Esophagus muscularis mucosa (tissue), 4 donors: Measurements from ENCODE around the gene DAPK3. TPM values are rescaled to one million over a fixed set of nuclear protein-coding genes. Genes with fewer than 3 reads are reported as not detected.
"Not testable (repeated sequence)": the region's sequence is repeated elsewhere in the genome, so short reads cannot be mapped to it uniquely, and the experiment has no call there.

Experiments used
- DNase-seq: peaks from one replicate; pipeline ENCODE4 v3.0.0-alpha.2; 2017; ENCODE audit errors: extremely low spot score
- H3K27ac ChIP-seq, 4 donors: fragments of 200-600 bp; sonication (generic); replicated peaks in 1 of 4; 1 replicate in 3 of 4; 2 replicates in 1 of 4; pipeline ENCODE4 v1.5.1; 2016 to 2019; ENCODE audit warnings: mild to moderate bottlenecking in 1 of 4
- H3K27me3 ChIP-seq, 4 donors: fragments of 200-600 bp; sonication (generic); one replicate each; pipeline versions ENCODE4 v1.5.1 to v1.6.0; 2016 to 2019
- H3K36me3 ChIP-seq, 4 donors: fragments of 200-600 bp; sonication (generic); one replicate each; pipeline ENCODE4 v1.5.1; 2016 to 2019
- H3K4me1 ChIP-seq, 4 donors: fragments of 200-600 bp; sonication (generic); one replicate each; pipeline ENCODE4 v1.5.1; 2016 to 2019
- H3K4me3 ChIP-seq, 4 donors: fragments of 200-600 bp; sonication (generic); 1 replicate in 2 of 4; 2 replicates in 2 of 4; pipeline ENCODE4 v1.5.1; 2016 to 2019; ENCODE audit warnings: mild to moderate bottlenecking in 4 of 4, moderate library complexity in 1 of 4
- H3K9me3 ChIP-seq, 4 donors: fragments of 200-600 bp; sonication (generic); 1 replicate in 3 of 4; 2 replicates in 1 of 4; pipeline ENCODE4 v1.5.1; 2016 to 2019
- EP300 ChIP-seq: sonication (generic); formaldehyde crosslinking; IDR thresholded peaks from one replicate; pipeline ENCODE4 v1.6.1; 2017; ENCODE audit warnings: antibody characterized with exemption
- POLR2A ChIP-seq: fragments of 450-650 bp; IDR thresholded peaks from one replicate; pipeline ENCODE4 v1.6.1; 2017; ENCODE audit warnings: antibody characterized with exemption, moderate library complexity, mild to moderate bottlenecking, low read depth
- POLR2AphosphoS5 ChIP-seq, 2 donors: sonication (generic); formaldehyde crosslinking; IDR thresholded peaks; one replicate each; pipeline ENCODE4 v1.6.1; 2017; ENCODE audit warnings: antibody characterized with exemption in 2 of 2
- WGBS: methylation state at CpG from one replicate; pipeline ENCODE4 v1.1.5; 2018; 5-methylcytosine and 5-hydroxymethylcytosine counted together
- intact Hi-C: fragments of 100-400 bp; cut with DNase I; formaldehyde crosslinking; loops from one replicate; pipeline ENCODE4 v1.15.1; 2023
- total RNA-seq, 4 donors: library from RNA; depleted of rRNA; stranded (reverse); fragments of >200 nt; gene quantifications; one replicate each; pipeline versions ENCODE4 v1.1.0 to v1.2.1, GENCODE V29; 2016
- TF ChIP-seq, protein P1 (sequence below), 3 experiments: fragments of 200-600 bp in 2 of 3; fragments of 450-650 bp in 1 of 3; sonication (generic) in 2 of 3; IDR thresholded peaks; one replicate each; pipeline ENCODE4 v1.5.1; 2017 to 2019; ENCODE audit warnings: antibody characterized with exemption in 3 of 3, mild to moderate bottlenecking in 2 of 3, moderate library complexity in 1 of 3

Gene DAPK3
- total RNA-seq, 4 donors from 2014 or later: 140 to 226 (median 212) TPM

DNA sequence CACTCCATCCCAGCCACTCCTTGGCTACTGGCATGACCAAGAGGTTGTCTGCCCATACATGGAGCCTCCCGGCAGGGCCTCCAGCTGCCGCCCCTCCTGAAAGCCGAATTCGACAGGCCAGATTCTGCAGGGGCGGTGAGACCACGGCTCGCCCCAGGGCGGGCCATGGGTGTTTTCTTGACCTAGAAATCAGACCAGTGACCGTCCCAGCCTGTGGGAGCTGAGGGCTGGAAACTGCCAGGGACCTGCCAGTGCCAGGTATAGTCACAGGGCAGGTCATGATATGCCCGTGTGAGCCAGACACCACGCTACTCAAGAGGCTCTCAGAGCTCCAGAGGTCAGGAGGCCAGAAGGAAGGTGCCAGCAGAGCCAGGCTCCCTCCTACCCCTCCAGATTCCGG, 16.8 kb downstream of the DAPK3 start:
- intact Hi-C loops: no loop called here
- 60% methylated on average over 12 of the region's 12 CpGs for WGBS
- TF ChIP-seq POLR2AphosphoS5 (IDR thresholded peaks at IDR 0.05) (peak; percentile 18 to 36), POLR2A (no peak)
- TF ChIP-seq, protein P1, sequence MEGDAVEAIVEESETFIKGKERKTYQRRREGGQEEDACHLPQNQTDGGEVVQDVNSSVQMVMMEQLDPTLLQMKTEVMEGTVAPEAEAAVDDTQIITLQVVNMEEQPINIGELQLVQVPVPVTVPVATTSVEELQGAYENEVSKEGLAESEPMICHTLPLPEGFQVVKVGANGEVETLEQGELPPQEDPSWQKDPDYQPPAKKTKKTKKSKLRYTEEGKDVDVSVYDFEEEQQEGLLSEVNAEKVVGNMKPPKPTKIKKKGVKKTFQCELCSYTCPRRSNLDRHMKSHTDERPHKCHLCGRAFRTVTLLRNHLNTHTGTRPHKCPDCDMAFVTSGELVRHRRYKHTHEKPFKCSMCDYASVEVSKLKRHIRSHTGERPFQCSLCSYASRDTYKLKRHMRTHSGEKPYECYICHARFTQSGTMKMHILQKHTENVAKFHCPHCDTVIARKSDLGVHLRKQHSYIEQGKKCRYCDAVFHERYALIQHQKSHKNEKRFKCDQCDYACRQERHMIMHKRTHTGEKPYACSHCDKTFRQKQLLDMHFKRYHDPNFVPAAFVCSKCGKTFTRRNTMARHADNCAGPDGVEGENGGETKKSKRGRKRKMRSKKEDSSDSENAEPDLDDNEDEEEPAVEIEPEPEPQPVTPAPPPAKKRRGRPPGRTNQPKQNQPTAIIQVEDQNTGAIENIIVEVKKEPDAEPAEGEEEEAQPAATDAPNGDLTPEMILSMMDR (IDR thresholded peaks at IDR 0.05): no peak
- no peaks in the 10 kb centered on the region for H3K9me3 ChIP-seq
- H3K36me3 ChIP-seq: peaks cover 15 to 39% (median 34%) of the 10 kb centered on the region in 4 donors
- peak overlapping the region; percentile 88 to 91 (median 88) for H3K27ac ChIP-seq
- no peaks in the 10 kb centered on the region for H3K27me3 ChIP-seq
- H3K4me3 ChIP-seq: no peak overlapping the region
- DNase-seq: no peak
- peaks cover 28 to 82% (median 63%) of the 10 kb centered on the region in 4 donors for H3K4me1 ChIP-seq

DNA sequence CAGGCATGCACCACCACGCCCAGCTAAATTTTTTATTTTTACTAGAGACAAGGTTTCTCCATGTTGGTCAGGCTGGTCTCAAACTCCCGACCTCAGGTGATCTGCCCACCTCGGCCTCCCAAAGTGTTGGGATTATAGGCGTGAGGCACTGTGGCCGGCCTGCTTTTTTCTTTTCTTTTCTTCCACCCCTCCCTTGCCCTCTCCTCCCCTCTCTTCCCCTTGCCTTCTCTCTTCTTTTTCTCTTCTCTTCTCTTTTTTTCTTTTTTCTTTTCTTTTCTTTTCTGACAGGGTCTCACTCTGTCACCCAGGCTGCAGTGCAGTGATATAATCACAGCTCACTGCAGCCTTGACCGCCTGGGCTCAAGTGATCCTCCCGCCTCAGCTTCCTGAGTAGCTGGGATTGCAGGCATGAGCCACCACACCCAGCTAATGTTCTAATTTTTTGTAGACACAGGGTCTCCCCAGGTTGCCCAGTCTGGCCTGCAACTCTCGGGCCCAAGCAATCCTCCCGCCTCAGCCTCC, 18.1 kb downstream of the DAPK3 start:
- H3K4me3 ChIP-seq, intact Hi-C loops, H3K9me3 ChIP-seq, H3K27me3 ChIP-seq, DNase-seq: not testable (repeated sequence)
- TF ChIP-seq POLR2AphosphoS5 (IDR thresholded peaks at IDR 0.05): peak in 1 of 2 donors; percentile 12
- WGBS: 79% methylated on average over 9 of the region's 9 CpGs
- Histone ChIP-seq H3K27ac (peak overlapping the region; percentile 88 to 91 (median 88)), H3K36me3 (peaks cover 2 to 26% (median 21%) of the 10 kb centered on the region in 4 donors), H3K4me1 (peaks cover 28 to 75% (median 60%) of the 10 kb centered on the region in 4 donors)

DNA sequence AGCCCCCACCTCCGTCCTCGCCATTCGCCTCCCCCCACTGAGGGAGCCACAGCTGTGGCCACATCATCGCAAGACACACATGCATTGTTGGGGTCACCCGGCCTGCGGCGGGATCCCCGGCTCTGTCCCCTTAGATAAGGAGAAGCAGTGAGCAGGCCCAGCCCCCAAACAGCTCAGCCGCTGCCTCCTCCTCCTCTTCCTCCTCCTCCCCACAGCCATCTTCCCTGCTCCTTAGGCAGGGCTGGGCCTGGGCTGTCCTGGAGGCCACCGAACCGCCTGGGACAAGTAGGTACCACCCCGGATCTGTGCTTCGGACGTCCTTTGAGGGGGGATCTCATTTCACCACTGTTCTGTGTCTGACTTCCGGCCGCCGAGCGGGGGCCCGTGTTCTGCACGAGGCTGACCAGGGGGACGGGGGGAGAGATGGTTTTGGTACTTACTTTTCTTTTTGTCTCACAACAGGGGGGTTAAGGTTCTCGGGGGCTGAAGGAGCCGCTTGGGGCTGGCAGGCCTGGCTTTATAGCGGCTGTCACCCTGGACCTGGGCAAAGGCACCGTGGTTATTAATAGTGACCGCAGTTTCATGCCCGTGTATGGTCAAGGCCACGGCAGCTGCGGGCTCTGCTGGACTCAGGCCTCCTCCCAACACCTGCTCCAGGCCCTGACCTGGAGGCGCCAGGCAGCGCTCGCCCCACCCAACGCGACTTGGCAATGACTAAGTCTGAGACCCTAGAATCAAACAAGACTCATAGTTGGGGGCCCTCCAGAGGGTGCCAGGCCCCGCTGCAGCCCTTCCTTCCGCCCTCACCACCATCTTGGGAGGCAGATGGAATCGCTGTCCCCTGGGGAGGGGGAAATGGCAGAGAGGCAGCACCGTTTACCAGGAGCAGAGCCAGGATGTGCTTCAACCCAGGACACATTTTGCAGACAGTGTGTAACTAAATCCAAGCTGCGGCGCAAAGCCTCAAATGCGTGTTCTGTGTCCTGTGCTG, 19.7 kb downstream of the DAPK3 start:
- intact Hi-C loops: no loop called here
- WGBS: 32% methylated on average over 23 of the region's 41 CpGs

DNA sequence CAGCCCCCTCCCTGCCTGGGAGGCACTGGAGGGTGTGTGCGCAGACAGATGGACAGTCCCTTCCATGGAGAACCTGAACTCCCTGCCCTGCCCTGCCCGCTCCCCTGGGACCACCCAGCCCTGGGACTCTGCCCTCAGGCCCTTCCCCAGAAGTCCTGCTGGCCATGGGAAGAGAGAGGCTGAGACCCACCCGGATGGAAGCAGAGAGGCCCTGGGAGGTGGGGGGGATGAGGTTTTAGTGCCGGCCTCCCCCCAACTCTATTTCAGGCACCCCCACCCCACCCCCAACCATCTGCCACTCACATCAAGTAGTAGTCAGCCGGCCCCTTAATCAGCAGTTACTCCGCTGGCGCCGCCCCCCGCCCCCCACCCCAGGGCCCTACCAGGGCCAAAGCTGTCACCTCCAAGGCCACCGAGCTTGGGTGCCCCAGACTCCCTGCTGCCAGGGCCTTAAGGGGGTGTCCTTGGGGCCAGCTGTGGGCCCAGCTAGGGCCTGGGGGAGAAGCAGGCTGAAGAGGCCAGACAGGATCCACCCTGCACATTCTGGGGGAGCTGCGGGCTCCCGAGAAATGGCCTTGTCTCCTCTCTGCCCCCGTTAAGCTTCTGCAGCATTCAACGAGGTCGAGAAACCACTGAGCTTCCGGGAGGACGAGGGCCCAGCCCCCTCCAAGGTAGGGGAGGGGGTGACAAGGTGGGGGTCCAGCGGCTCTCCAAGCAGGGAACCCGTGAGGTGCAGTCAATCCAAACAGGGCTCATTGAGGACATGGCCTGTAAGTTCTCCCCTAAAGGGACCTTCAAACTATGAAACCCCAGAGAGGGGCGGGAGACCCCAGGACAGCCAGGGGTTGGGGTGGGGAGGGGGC, 20.7 kb downstream of the DAPK3 start:
- no peak for TF ChIP-seq EP300
- WGBS: 48% methylated on average over 15 of the region's 20 CpGs
- Histone ChIP-seq H3K27me3 (no peaks in the 10 kb centered on the region), H3K36me3 (peaks cover 0 to 3% (median 1%) of the 10 kb centered on the region in 4 donors), H3K4me3 (peak overlapping the region; percentile 41 to 50 (median 47)), H3K4me1 (peaks cover 28 to 68% (median 55%) of the 10 kb centered on the region in 4 donors), H3K27ac (peak overlapping the region; percentile 88 to 91 (median 88)), H3K9me3 (no peaks in the 10 kb centered on the region)
- no peak for DNase-seq
- intact Hi-C loops: no loop called here

More for the DNA sequence above, 19.7 kb downstream of the DAPK3 start:
- Histone ChIP-seq H3K4me1 (peaks cover 28 to 70% (median 60%) of the 10 kb centered on the region in 4 donors), H3K27me3 (no peaks in the 10 kb centered on the region), H3K9me3 (no peaks in the 10 kb centered on the region), H3K27ac (peak overlapping the region; percentile 88 to 91 (median 88)), H3K36me3 (peaks cover 0 to 12% (median 7%) of the 10 kb centered on the region in 4 donors), H3K4me3 (peak overlapping the region; percentile 41 to 50 (median 47))
- TF ChIP-seq POLR2AphosphoS5 (IDR thresholded peaks at IDR 0.05) (peak; percentile 67 to 69), POLR2A (no peak)
- no peak for DNase-seq

DNA sequence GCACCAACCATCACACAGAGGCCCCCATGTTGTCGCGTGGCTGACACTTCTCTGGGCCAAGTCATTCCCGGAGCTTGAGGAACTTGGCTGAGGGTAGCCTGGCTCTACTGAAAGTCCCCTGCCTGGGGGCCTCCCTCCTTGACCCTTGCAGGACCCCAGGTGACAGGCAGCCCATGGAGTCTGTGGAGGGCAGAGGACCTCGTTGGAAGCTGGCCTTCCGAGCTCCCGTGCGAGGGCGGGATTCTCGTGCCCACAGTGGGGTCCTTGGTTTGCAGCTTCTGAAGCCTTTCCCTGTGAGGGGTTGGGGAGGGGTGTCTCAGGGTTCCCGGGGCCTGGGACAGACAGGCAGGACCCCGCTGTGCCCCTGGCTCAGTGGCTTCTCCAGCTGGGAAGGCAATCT, 21.6 kb downstream of the DAPK3 start:
- Histone ChIP-seq H3K4me3 (no peak overlapping the region), H3K27ac (peak overlapping the region; percentile 88 to 91 (median 88)), H3K27me3 (no peaks in the 10 kb centered on the region), H3K9me3 (no peaks in the 10 kb centered on the region), H3K4me1 (peaks cover 26 to 59% (median 48%) of the 10 kb centered on the region in 4 donors), H3K36me3 (peaks cover 0 to 2% (median 0%) of the 10 kb centered on the region in 4 donors)
- no peak for DNase-seq
- TF ChIP-seq POLR2A (no peak), POLR2AphosphoS5 (IDR thresholded peaks at IDR 0.05) (no peak), EP300 (no peak)
- TF ChIP-seq, protein P1 (IDR thresholded peaks at IDR 0.05): no peak
- intact Hi-C loops: no loop called here
- WGBS: 66% methylated on average over 3 of the region's 11 CpGs

DNA sequence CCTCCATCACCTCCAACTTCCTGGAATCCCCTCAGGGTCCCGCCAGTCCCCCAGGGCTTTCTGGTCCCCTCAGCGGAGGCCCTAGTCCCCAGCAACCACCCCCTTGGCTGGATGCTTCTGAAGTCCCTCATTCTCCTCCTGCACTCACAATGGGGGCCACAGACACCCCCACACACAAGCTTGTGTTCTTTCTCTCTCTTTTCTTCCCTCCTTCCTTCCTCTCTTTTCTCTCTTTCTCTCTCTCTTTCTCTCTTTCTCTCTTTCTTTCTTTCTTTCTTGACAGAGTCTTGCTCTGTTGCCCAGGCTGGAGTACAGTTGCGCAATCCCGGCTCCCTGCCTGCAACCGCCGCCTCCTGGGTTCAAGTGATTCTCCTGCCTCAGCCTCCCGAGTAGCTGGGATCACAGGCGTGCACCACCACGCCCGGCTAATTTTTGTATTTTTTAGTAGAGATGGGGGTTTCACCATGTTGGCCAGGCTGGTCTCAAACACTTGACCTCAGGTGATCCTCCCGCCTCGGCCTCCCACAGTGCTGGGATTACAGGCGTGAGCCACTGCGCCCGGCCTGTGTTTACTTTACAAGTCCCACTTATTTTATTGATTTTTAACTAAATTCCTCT, 23.5 kb downstream of the DAPK3 start:
- H3K9me3 ChIP-seq, intact Hi-C loops, H3K4me3 ChIP-seq, H3K27me3 ChIP-seq, DNase-seq, H3K36me3 ChIP-seq: not testable (repeated sequence)
- peak overlapping the region in 1 of 4 donors; percentile 19 for H3K27ac ChIP-seq
- 88% methylated on average over 15 of the region's 15 CpGs for WGBS
- H3K4me1 ChIP-seq: peaks cover 16 to 46% (median 29%) of the 10 kb centered on the region in 4 donors
